Fibroblast of gingiva (primary cell): ENCODE results near the gene ZFHX3.

ENCODE experiments used
- DNase-seq: peaks from one replicate; pipeline ENCODE4 v3.0.0-alpha.2; 2011; ENCODE audit warnings: low read depth

Gene ZFHX3

DNA sequence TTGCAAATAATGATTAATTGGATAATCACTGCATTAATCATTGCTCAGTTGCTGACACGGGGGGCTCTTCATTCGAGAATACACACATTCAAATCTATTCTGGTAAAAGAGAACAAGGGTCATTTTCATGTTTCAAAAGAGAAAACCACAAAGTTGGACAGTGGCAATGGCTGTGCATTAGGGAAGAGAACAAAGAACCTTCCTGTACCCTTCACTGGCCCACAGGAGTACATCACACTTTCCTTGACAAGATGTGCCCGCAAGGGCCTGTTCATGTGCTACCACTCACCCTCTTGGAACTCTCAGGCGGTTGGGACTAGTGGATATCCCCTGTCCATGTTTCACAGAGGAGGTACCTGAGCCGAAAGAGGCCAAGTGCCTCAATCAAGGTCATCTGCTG lies 223.2 kb downstream of the ZFHX3 start:
- DNase-seq = no peak

DNA sequence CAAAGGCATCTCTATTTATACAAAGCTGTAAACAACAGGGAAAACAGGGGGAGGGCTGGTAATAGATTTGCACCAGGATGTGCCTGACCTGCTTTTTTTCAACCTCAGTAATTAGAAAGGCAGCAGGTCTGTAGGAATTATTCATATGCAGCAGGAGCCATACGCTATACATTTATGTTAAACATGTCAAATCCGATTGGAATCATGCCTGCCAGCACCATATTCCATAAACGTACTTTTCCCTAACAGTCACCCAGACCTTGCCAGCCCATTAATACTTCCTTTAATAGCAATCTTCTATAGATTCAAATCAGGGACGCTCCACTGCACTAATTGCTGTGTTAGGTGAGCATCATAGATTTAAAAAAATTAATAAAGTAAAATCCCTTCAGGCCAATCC lies 223.9 kb downstream of the ZFHX3 start:
- DNase-seq = no peak

DNA sequence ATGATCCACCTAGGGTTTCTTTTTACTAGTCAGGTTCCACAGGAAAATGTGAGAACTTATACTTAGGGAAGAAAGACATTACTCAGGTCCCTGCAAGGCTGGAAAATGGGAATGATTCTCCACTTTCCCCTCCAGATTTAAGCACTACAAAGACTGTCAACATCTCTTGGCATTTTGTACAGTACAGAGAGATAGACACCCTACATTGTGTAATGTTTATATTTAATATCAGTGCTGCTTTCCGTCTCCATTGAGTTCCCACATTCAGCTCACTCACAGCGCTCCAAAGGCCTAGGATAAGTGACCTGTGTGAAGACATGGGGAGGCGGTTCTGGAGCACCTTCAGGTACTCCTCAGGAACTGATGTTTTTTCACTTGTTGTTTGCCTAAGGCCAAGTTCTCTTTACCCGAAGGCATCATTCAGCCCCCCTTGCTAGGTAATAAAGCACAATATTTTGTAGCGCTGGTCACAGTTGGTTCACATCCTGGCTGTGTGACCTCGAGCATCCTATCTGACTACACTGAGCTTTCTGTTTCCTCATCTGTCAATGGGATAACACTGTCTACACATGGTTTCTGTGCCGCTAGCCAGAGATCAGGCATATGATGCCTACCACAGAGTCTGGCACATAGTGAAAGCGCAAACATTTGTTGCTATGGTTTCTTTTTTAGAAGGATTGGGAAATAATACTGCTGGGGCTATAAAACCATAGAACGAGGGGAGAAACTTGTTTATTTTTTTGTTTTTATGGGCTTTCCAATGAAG lies 226.6 kb downstream of the ZFHX3 start:
- DNase-seq = no peak

DNA sequence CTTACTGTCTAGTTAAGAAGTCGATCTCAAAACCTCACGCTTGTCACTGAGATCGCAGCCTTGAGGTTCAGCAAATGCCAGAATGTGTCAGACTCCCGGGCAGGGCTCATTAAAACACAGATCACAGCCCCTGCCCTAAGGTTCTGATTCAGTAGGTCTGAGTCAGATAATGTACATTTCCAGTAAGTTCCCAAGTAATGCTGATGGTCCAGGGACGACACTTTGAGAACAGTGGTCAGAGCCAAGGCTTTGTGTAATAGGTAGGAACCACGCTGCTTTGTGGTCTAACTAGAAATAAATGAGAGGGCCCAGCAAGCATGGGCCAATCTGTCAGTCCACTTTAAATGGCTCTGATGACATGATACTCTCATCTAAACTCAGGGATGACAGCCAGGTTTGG lies 228.6 kb downstream of the ZFHX3 start:
- no peak for DNase-seq

DNA sequence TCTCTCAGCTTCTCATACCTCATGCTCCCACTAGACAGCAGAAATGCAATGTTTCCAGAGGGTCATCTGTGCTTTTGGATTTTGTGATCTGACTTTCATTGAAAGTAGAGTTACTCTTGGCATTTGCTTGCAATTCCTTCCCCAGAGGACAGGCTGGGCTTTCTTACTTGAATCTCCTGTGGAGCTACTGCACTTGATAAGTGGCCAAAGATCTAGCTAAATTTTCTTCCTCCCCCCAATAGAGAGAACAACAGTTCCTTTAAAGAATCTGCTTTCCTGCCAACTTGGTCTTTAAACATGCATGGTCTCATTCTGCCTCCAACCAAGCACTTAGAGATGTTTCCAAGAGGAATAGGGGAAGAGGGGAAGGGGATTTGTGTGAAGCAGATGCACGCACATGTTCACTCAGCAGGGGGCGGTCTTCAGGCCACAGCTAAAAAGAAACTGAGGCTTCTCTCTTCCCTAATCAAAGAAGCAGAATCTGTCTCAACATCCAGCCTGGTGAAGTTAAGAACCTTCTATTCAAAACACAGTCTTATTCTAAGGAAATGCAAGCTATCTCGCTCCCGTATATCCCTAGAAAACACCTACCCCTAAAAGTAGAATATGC lies 229.6 kb downstream of the ZFHX3 start:
- no peak for DNase-seq

DNA sequence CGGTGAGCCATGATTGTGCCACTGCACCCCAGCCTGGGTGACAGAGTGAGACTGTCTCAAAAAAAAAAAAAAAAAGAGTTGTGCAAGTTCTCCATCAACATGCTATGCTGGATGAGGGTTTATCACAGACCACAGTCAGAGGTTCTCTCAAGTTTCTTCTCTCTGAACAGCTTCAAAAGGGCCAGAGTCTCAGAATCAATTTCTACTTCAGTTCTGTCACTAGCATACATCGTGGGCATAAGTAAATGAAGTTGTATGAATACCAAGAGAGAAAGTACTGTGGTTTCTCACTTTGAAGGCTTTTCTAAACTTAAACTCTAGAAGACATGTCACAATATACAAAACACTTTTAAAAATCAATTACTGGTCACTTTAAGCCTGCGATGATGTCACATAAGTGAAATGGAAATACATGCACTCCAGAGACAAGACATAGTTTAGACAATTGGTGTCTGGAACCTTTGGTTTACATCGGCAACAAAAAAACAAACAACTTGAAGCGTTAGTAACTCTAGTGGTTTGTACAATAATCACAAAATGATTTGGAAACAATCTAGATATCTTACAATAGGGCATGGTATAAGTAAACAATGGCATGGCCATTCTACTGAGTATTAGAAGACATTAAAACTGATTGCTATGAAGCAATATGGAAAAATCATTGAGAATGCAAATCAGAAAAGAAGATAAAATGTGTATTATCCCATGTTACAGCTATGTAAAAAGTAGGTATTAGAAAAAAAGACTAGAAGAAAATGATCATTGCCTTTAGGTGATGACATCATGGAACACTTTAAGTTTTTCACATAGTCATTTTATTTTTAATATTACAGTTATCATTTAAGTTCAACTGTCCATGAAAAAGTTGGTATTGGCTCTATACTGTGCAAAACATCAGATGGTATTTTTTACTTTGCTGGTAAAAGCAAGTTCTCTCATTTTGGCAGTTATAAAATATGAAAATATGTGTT lies 232.3 kb downstream of the ZFHX3 start:
- DNase-seq = peak; percentile 49

DNA sequence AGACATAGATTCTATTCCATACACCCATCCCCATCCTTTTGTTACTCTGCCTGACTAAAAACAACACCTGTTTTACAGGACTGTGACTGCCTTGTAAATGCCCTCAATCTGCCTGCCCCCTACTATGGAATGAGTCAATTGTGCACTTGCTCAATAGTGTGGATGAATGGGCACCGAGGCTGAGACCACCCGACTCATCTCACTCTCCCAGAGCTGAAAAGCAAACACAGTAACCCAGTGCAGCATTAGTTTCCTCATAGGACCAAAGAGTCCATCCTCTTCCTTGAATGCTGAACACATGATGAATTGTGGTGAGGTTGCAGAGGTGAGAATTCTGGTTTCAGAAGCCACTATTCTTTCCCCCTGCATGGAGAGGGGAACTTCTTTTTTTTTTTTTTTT lies 233.7 kb downstream of the ZFHX3 start:
- no peak for DNase-seq

DNA sequence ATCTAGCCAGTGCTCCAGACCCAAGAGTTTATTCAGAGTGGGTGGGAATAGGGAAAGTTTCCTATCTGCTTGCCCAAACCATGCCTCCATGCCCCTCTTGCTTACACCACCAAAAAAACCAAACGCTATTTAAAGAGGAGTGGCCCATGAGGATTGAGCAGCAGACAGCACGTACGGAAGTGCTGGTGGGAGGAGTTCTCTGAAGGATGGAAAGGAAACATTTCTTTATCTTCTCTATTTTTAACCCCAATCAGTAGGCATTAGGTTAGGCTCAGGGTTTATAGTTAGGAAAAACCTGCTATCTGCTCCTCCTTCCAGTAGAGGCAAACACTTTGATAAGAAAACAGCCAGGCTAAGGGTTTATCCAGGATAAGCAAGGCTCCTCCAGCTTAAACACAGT lies 235.3 kb downstream of the ZFHX3 start:
- DNase-seq = no peak

DNA sequence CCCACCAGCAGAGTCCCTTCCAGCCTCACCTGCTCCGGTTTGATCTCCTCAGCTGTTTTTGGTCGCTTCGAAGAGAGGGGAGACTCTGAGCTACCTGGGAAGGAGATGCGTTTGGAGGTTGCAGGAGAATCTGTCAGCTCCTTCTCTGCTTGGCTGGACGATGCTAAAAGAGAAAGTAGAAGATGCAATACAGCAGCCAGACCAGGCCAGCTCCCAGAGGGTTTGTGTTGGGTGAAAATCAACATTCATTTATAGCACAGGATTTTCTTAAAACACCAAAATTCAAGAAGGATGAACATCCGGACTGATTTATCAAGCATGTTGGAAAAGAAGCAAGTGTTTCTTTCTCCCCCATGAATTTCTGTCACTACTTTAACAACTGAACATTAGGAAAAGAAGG lies 236.1 kb downstream of the ZFHX3 start:
- no peak for DNase-seq

DNA sequence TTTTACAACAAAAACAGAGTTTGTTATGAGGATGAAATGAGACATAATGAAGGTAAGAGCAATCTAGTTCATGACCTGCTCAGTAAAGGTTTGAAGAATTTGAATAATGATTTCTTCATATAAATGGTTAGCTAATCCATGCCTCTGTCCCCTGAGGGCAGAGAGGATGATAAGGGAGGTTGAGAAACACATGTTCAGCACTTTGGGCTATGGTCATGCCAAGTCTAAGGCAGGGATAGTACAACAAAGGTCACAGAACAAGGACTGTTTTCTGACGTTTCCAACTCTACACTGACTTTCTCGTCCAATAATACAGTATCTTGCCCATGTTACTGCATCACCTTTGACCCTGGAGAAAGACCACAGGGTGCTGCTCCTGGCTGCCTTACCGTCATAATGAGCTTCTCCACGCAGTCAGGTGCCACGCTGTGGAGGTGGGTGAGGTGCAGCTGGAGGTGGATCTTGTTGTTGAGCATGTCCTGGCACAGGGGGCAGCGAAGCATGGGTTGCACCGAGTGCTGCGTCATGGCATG lies 236.7 kb downstream of the ZFHX3 start:
- DNase-seq = no peak

DNA sequence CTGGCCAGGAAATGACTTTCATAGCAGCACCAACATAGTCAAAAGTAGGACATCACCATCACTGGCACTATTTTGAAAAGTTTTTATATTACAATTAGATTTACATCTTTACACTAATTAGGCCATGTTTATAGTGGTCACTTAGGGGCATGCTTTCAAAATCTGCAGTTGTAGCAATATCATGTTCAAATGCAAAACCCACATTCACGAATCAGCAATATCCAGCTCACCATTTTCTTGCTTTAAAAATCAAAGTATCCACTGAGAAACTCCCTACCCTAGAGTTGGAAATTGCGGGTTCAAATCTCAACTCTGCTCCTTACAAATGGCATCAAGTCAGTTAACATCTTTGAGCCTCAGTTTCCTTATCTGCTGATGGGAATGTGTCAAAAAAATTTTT lies 237.4 kb downstream of the ZFHX3 start:
- no peak for DNase-seq

DNA sequence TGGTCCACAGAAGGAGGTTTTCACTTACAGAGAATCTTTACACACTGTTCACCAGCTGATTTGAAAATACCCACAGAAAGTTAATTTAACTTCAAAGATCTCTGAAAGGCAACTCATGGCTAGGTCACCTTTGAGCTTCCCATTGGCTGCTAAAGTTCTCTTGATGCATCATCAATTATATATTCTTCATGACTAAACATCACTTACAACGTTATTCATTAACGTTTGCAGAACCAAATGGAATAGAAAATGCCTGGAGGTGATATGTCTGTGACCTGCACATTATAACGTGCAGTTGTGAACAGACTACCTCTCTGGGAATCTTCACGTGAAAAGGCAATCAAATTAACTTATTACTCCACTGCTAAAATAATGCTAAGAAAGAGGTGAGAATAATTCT lies 238.5 kb downstream of the ZFHX3 start:
- no peak for DNase-seq

DNA sequence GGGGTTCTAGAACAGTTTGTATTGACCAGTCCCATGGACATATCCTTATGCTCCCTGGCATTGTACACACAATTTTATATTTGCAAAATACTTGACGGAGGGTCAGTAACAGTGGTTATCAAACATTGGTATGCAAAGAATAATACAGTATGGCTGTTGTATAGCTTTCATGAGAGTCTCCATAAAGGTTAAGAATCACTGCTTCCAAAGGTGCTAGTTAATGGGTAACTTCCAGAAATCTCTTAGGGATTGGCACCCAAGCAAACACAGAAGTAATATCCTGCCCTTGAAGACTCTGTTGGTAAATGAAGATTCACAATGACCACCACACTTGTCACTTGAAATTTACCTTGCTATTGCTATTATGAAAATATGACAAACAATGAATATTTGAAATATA lies 239.2 kb downstream of the ZFHX3 start:
- DNase-seq = no peak

DNA sequence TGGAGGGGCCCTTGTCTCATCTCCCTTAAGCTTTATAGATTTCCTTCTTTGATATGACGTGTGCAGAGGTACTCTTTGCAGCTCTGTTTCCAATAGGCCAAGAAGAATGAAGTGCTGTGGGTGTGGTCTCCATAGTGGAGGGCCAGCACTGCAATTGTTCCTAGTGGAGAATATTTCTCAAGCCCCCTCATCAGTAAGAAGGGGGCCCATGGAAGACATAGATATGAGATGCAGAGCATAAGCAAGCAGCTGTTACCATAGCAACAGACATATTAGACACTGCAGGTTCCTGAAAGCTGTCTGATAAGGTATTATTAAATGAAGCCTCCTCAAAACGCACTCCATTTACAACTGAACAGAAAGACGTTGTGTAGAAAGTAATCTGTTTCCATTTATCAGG lies 240.7 kb downstream of the ZFHX3 start:
- no peak for DNase-seq

DNA sequence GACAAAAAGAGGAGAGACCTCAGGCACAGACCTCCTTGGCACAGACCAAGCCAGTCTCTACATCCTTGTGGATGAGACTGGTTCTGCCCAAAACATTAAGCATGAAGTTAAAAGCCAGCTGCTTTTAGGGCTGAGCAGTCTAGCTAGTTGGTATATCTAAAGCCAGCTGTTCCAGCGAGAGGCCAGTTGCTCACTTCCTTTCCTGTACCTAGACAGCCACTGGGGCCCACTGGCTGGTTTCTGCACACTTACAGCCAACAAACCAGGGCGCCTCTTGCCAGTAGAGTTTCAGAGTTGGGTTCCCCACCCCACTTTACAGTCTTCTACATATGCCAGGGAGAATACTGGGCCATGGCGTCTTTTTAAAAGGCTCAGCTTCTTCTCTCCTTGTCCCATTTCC lies 242.4 kb downstream of the ZFHX3 start:
- no peak for DNase-seq

DNA sequence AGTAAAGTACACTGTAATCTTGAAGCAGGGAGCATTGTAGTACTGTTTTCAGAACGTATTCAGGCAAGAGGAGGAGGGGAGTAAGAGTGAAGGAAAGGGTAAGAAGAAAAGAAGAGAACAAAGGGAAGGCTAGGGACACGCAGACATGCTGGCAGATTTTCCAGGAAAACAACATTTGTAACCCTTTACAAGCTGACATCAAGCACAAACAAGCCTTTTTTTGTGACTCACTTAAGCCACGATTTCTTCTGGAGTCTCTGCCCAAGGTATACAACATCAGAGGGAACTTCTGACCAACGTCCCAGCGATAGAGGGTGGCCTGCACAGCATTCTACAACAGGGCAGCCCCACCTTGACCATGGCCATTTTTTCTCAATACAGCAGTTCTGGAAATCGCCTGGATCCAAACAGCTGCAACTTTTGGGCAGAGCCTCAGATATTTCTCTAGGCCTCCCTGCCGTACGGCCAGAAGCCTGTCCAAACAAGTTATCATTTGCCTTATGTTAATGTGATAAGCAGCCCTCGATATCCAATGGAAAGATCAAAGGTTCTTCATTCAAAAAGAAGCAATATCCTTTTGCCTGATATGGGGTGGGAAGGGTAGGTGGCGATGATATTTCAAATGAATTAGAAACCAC lies 247.3 kb downstream of the ZFHX3 start:
- no peak for DNase-seq

DNA sequence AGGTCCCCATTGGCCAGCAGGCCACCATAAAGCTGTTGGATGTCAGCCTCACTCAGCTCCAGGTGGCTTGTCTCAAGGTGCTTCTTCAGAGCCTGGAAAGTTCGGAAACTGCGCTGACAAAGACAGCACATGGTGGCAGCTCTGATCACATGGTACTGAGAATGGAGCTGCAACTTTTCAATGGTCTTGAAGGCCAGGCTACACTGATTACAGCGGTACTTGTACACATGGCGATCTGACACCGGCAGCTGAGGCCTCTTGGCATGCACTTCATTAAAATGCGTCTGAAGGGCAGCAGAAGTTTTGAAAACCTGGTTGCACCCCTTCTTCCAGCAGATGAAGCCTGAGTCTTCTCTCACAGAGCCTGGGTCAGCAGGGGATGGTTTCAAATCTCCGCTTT lies 249.7 kb downstream of the ZFHX3 start:
- no peak for DNase-seq

DNA sequence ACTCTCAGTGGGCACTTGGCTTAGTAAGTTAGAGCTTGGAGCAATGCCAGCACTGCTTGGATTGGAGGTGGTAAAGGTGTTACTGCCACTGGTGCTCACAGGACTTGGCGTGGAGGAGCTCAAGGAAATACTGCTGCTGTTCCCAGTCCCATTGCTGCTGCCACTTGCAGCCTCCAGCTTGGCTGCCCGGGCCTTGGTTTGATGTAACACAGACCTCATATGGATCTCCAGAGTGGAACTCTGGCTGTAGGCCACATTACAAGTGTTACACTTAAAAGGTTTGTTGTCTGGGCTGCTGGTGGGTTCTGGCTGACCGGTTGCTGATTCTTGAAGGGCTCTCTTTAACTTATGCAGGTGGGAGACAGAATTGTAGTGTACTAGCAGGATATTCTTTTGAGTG lies 250.3 kb downstream of the ZFHX3 start:
- DNase-seq = no peak

DNA sequence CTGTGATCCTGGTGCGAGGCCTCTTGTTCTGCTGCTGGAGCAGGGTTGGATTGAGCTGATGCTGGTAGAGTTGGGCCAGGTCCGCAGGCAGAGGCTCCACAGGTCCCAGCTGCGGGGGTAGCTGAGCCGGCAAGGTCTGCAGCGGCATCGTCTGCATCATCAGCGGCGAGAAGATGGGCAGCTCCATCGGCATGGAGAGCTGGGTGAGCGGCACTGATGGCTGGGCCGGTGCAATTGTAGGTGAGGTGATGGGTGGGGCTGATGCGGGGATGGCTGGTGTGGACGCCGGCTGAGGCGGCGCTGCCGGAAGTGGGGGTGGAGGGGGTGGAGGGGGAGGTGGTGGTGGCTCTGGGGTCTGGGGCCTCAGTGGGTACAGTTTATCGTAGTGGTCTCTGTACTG lies 251.7 kb downstream of the ZFHX3 start:
- no peak for DNase-seq

DNA sequence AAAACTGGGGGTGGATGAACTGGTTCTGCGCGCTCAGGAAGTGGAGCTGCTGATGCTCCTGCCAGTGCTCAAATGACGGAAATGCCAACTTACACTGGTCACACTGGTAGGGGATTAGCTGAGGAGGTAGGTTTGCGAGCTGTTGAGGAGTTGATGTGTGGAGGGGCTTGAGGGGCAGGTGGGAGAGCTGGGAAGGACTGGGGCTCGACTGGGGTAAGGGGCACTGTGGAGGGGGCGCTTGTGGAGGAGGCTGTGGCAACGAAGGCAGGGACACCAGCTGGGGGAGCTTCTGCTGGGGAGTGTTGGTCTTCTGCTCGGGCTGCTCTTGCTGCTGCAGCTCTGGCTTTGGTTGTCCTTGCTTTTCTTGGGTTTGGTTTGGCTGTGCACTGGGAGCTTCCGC lies 252.9 kb downstream of the ZFHX3 start:
- DNase-seq = no peak

DNA sequence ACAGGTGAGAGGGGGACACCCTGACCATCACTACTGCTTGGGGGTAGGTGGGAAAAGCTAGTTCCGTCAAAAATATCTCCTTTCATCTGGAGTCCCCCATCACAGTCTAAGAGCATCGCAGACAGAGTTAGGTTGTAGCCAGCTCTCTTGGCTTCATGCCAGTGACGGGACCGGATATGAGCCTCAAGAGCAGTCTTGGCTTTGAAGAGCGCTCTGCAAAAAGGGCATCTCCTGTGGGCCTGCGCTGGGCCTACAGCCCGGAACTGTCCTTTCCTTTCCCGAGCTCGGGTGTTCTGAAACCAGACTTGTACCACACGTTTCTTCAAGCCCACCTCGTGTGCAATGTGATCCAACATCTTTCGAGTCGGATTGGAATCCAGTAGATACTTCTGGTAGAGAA lies 253.6 kb downstream of the ZFHX3 start:
- no peak for DNase-seq

DNA sequence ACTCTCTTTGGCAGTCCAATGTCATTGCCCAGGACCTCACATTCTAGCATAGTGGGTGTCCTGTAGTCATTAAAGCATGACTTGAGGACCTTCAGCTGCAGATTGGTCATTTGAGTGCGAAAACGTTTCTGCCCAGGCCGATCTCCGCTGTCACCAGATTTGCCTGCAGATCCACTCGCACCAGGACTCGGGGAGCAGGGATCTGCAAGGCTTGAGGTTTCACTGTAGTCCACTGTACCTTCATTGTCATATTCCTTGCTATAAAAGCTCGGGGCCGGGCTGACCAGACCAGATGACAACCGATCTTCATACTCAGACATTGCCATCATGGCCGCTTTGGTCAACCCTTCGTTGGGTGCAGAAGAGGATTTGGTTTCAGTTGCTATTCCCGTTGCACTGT lies 254.2 kb downstream of the ZFHX3 start:
- DNase-seq = no peak
